Endometrial microvascular endothelial cells (primary cell): ENCODE results near the gene VAV1. TPM values are rescaled to one million over a fixed set of nuclear protein-coding genes. Genes with fewer than 3 reads are reported as not detected.

ENCODE experiments used
- total RNA-seq: library from RNA; depleted of rRNA; stranded (reverse); fragments of >200 nt; gene quantifications from one replicate; pipeline ENCODE4 v1.2.3, GENCODE V29; 2015; ENCODE audit errors: inconsistent ontology term

Gene VAV1
- total RNA-seq, 1 donor from 2014 or later: not detected

Other genes with a start within 250 kb of the VAV1 start
- 6.7 TPM for gene TNFSF9, start 241.7 kb upstream of the VAV1 start, total RNA-seq
- gene CD70, start 181.6 kb upstream of the VAV1 start, total RNA-seq: 12.3 TPM
- not detected for gene TNFSF14, start 102.5 kb upstream of the VAV1 start, total RNA-seq
- gene C3, start 52.1 kb upstream of the VAV1 start, total RNA-seq: not detected
- 65.2 TPM for gene GPR108, start 35.1 kb upstream of the VAV1 start, total RNA-seq
- 60.7 TPM for gene TRIP10, start 33.0 kb upstream of the VAV1 start, total RNA-seq
- gene SH2D3A, start 5.3 kb upstream of the VAV1 start, total RNA-seq: not detected
- not detected for gene ADGRE1, start 114.9 kb downstream of the VAV1 start, total RNA-seq
- gene MBD3L2B, start 248.7 kb downstream of the VAV1 start, total RNA-seq: not detected